HG03558 (cell line): ENCODE data around the gene RNASEL.

Experiments used
- ATAC-seq: cut with Tn5 transposase; IDR thresholded peaks from one replicate; pipeline ENCODE4 v1.9.1; 2021; ENCODE audit warnings: moderate number of reproducible peaks; ENCODE audit not compliant: unreplicated experiment; ENCODE audit errors: extremely low read depth

The RNASEL gene

GRCh38 chr1:182601416-182601786 lies 12.3 kb upstream of the RNASEL start:
- ATAC-seq: no peak

- no peak for ATAC-seq
Measured at GRCh38 chr1:182600745-182601415, 11.8 kb upstream of the RNASEL start.

- ATAC-seq: no peak
Measured at GRCh38 chr1:182600036-182600713, 11.1 kb upstream of the RNASEL start.

- ATAC-seq: no peak
Measured at GRCh38 chr1:182599339-182599738, 10.3 kb upstream of the RNASEL start.

GRCh38 chr1:182598296-182598695 lies 9.2 kb upstream of the RNASEL start:
- ATAC-seq: no peak

- ATAC-seq: no peak
Measured at GRCh38 chr1:182596934-182597333, 7.9 kb upstream of the RNASEL start.

- ATAC-seq: no peak
Measured at GRCh38 chr1:182595641-182596240, 6.7 kb upstream of the RNASEL start.

GRCh38 chr1:182589931-182590330 lies 875 bp upstream of the RNASEL start:
- ATAC-seq: no peak

GRCh38 chr1:182589520-182589919 lies 464 bp upstream of the RNASEL start:
- ATAC-seq: no peak

- no peak for ATAC-seq
Measured at GRCh38 chr1:182587666-182588499, 1.2 kb downstream of the RNASEL start.

GRCh38 chr1:182587093-182587492 lies 2.0 kb downstream of the RNASEL start:
- ATAC-seq: no peak

GRCh38 chr1:182586380-182586779 lies 2.7 kb downstream of the RNASEL start:
- no peak for ATAC-seq

- ATAC-seq: no peak
Measured at GRCh38 chr1:182584746-182585145, 4.3 kb downstream of the RNASEL start.

- ATAC-seq: no peak
Measured at GRCh38 chr1:182580736-182581135, 8.3 kb downstream of the RNASEL start.

- ATAC-seq: no peak
Measured at GRCh38 chr1:182575540-182576149, 13.4 kb downstream of the RNASEL start.

GRCh38 chr1:182574156-182574555 lies 14.9 kb downstream of the RNASEL start:
- ATAC-seq: no peak

GRCh38 chr1:182570611-182570970 lies 18.5 kb downstream of the RNASEL start:
- ATAC-seq: no peak

- ATAC-seq: no peak
Measured at GRCh38 chr1:182569939-182570610, 19.0 kb downstream of the RNASEL start.

GRCh38 chr1:182568647-182569284 lies 20.3 kb downstream of the RNASEL start:
- no peak for ATAC-seq
